ENCODE measurements around the gene ERAP2.

ERAP2 gene

DNA sequence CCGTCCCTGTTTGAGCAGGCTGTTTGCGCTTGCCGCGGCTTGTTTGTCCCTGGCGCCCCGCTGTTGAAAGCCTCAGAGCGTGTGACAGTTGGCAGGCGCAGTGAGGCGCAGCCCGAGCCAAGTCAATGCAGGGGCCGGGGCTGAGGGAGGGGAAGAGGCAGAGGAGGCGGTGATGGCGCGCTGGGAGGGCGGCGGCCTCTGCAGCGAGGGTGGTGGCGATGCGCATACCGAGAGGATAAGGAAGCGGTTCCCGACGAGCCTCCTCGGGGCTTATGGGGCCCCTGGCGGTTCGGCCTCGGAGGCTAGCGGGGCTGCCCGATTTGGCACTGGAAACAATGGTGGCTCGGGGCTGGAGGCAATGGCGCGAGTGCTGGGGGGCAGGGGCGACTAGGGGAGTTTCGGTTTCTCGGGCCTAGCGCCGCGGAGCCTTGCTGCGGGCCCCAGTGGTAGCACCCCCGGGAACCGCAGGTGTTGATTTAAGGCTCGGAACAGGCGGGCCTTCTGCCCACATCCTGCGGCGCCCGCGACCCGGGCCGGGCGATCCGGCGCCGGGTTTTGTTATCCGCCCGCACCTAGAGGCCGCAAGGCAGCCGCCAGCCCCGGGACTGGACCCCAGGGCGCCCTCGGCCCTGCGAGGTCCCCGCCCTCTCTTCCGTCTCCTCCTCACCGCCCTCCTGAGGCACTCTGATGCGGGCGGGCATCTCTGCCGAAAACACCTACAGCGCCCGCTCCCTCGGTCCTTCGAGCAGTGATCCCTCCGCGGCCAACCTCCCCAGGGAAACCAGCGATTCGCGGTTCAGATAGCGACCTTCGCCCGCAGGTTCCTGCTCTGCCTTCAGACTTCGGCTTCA is 58.6 kb downstream of the ERAP2 start:
- peak; percentile 95 for DNase-seq

DNA sequence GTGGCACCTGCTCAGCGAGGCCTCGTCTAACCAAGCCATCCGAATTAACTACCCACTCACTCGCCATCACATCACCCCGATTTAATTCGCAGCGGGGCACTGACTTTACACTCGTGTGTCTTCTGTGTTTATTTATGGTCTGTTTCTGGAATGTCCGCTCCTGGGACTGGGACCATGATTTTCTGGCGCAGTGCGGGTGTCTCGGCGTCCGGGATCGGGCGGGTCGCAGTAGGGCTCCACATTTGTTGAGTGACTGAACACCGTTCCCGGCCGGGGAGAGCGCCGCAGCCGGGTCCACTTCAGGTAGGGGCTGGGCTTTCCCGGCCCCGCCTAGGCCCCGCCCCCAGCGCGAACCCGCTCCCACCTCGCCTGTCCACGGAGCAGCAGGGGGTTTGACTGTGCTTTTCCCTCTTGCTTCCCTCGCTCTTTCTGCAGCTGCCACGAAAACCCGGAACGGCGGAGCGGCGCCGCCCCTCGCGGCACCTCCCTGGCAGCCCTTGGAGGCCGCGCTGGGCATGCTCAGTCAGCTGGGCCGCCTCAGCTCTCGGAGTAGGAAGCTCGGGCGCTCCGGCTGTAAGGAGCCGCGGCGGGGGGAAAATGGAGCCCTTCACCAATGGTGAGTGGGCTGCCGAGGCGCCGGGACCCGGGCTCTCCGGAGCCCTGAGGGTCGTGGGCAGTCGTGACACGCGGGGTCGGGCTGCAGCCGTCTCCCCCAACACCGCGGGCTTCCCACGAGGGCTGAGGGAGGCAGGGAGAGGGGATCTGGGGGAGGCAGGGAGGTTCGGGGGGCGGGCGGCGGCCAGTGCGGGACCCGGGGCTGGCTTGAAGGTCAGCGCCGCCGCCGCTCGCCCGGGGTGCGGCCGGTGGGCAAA is 59.5 kb downstream of the ERAP2 start, which contains the start of gene LNPEP:
LNPEP (plus strand) TSS at position 522 of the 872 bp plus-strand sequence; CDS start at position 598, 76 bp downstream.
- peak; percentile 89 for DNase-seq

DNA sequence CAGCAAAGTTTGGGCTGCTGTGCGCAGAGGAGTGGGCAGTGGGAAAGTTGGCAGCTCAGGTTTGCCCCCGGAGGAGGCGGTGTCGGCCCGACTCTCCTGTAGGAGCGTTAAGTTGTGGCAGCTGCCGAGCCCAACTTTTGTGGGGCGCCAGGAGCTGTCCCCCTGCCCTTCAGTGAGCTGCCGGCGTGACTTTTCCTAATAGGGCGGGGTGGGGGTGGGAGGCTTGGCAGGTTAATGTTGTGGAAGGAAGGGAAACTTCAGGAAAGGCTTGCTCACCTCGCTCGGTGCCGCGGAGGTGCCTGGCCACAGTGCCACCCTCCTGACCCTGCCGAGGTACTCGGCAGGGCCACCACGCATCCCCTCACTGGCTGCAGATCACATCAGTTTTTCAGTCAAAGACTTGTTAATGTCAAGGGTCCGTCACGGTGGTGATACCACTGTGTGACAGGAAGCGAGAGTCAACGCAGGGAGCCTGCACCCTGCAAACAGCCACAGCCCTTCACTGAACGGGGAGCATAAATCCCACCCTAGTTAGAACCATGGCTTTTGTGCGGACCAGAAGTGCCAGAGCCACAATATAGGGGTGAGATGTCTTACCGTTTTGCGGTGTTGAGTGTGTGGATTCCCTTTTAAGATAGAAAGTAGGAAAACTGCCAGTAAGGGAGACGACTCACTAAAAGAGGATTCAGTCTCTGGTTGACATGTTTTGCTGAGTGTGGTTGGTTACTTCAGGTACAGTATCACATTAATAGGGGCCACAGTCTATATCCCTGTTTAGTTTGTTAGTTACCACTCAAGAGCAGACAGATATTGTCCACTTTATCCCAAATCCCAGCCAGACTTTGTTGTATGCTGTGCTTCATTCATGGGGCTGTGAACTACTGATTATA is 60.4 kb downstream of the ERAP2 start:
- DNase-seq, result no peak

DNA sequence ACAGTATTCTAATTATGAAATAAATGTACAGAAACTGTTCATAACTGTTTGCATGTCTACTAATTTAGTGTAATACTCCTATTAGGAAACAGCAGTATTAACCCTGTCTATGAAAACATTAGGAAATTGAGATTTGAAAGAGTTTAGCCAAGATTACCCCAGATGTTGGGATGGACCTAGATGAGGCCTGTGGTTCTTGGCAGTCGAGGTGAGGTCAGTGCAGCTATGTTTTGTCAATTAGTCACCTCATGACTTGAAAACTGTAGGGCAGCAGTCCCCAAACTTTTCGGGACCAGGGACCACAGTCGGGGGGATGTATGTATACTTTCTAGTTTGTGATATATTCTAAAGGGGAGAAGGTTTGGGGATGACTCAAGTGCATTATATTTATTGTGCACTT is 64.3 kb downstream of the ERAP2 start:
- no peak for DNase-seq

DNA sequence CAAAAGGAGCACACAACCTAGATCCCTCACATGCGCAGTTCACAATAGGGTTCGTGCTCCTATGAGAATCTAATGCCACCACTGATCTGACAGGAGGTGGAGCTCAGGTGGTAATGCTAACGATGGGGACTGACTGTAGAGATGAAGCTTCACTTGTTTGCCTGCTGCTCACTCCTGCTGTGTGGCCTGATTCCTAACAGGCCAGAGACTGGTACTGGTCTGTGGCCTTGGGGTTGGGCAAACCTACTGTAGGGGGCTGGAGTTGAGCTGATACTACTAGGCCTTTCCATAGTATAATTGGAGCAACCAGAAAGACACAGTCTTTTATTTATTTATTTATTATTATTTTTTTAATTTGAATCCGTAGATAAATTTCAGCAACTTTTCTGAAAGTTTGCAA is 64.8 kb downstream of the ERAP2 start:
- DNase-seq, result no peak

DNA sequence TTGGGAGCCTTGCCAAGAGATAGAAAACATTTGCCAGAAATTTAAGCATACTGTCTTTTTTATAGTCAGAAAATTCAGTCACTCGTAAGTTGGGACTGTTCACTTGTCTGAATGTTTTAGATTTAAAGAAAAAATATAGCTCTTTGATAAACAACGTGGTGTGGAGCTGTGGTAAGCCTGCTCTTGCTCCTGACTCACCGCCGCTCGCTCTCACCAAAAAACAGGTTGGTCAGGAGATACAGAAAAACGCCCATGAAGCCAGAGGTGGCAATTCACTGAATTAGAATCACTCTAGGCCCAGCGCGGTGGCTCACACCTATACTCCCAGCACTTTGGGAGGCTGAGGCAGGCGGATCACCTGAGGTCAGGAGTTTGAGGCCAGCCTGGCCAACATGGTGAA is 65.8 kb downstream of the ERAP2 start:
- no peak for DNase-seq

DNA sequence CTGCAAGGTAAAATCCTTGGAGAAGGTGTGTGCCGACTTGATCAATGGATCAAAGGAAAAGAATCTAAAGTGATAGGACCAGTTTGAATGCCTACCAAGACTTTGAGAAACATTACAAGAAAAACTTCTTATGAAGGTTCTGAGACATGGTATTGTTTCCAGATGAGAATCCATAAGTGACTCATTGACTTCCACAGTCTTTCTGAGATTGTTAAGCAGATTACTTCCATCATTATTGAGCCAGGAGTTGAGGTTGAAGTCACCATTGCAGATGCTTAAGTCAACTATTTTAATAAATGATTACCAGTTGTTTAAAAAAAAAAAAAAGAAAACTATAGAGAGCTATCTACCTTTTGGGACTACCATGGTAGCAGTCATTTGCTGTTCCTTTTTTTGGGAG is 66.6 kb downstream of the ERAP2 start:
- no peak for DNase-seq

DNA sequence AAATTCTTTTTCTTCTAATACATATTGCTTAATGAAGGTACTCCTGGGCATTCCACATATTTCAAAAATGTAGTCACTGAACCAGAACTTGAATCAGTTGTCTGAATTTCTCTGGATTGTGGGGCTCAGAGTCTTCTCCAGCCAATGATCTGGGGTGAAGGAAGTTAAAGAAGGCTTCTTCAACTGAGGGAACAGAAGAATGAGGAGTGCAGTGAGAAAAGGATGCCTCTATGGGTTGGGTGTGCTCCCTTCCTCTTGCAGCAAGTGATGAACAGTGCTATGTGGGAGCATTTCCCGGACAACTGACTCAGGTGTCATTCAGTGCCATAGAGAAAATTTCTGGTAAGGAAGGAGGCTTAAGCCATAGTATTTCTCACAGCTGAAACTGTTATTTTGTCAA is 67.5 kb downstream of the ERAP2 start:
- no peak for DNase-seq

DNA sequence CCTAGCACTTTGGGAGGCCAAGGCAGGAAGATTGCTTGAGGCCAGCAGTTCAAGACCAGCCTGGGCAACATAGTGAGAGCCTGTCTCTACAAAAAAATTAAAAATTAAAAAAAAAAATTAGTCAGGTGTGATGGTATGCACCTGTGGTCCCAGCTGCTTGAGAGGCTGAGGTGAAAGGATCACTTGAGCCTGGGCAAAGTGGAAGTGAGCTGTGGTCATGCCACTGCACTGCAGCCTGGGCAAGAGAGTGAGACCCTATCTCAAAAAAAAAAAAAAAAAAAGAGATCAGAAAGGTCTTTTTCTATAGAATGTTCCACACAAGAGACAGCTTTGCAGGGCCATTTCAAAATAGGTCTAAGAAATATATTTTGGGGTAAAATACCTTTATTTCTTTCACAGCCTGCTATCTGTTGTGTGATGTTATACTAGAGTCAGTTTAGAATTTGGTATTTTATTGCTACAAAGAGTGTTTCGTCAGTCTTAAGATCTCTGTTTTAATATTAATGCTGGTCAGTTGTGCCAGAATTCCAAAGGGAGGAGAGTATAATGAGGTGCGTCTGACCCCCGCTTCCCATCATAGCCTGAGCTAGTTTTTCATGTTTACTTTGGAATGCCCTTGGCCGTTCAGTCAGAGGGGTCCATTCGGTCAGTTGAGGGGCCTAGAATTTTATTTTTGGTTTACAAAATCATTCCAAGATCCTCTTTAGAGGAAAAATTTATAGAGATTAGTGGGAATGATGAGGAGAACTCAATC is 69.0 kb downstream of the ERAP2 start:
- no peak for DNase-seq

DNA sequence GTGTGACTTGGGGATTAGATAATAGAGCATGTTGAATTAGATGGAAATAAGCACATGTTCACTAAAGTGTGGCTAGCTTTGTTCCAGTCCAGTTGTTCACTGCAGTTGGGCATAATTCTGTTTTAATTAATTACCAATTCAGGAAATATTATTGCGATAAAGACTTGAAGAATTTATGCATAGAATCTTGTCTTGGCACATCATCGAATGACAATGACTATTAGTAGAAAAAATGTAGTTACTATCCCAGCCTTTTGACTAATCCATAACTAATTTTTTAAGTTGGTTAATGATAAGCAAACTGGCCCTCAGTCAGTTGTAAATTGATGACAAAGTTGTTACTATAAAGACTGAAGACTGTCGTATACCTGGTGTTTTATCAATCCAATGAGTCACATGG is 70.1 kb downstream of the ERAP2 start:
- no peak for DNase-seq

DNA sequence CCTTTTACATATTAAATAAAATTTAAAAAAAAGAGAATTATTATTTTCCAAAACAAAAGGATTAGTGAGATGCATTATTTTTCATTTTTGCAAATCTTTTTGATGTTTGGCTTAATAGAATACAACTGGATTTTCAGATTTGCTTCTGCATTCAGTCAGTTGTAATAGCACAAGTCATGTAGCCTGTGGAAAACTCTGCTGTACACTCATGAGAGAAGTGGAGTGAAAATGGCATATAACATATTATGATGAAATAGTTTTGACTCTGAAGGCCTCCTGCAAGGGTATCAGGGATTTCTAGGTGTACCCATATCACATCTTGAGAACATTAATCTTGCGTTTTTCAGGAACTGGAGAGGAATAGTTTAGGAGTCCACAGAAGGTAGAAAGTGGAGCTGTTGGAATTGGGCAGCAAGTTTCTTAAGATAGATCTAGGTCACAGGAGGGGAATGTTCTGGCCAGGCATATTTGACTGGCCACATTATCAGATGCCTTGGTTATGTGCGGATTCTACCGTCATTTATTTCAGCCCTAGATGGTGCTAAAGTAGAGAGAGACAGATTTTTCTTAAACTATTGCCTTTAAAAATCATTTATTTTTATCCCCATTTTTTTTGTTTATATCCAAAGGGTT is 75.9 kb downstream of the ERAP2 start:
- no peak for DNase-seq

DNA sequence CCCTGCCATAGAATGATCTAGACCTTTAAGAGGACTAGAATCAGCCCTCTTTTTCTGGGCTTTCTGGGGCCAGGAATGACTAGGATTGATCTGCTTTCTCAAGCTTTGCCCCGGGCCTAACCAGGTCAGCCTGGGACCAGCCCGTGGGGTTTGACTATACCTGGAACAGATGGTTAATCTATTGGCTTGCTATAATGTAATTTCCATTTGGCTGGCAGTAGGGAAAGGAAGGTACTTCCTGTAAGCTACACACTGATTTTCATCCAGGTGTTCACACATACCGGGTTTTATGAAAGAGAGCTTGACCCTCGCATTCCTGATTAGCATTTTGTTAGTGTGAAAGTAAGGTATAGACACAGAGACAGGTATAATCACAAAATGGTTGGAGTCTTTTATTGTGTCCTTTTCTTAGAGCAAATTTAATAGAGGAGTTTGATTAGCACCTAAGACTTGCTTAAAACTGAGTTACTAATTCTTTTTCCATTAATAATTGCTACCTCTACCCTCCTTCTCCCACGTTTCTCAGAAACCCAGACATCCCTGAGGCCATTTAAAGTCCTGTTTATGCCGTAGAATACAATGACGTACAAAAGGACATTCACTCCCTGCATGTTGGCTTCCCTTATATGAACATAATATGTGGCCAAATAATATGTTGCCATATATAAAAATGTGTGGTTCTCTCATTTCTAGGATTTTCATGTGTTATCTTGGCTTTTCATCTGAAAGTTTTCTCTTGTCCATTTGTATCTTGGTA is 76.9 kb downstream of the ERAP2 start:
- DNase-seq, result no peak

DNA sequence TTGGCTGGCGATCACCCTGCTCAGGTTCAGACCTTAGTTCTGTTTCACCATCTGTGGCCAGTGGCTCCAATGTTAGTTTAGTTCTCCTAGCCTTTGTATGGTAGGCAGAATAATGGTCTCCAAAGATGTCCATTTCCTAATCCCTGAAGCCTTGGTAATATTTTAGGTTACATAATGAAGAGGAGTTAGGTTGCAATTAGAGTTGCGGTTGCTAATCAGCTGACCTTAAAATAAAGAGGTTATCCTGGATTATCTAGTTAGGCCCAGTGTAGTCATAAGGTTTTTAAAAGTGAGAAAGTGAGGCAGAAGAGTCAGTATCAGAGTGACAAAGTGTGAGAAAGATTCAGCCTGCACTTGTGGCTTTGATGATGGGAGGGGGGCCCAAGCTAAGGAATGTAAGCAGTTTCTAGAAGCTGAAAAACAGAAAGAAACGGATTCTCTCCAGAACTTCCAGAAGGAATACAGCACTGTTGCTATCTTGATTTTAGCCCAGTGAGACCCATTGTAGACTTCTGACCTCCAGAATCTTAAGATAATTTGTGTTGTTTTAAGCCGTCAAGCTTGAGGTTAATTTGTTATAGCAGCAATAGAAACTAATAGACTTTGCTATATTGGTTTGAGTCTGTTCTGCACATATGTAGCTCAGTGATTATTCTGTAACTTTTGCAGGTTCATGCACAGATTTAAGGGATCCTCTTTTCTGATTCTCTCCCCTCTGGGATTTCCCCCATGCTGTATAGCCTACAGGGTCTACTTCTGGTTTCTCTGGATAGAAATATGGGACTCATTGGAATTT is 81.2 kb downstream of the ERAP2 start:
- DNase-seq, result no peak

DNA sequence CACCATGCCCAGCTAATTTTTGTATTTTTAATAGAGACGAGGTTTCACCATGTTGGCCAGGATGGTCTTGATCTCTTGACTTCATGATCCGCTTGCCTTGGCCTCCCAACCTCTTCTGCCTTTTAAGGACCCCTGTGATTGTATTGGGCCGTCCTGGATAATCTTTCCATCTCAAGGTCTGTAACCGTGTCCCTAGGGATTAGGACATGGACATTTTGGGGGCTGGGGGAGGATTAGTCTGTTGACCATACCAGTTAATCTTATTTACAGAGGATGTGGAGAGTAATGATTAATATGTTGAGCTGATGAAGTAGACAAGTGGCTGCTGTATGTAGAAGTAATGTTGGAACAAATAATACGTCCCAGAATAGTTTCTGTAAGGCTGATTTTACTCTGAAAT is 82.7 kb downstream of the ERAP2 start:
- DNase-seq, result no peak

DNA sequence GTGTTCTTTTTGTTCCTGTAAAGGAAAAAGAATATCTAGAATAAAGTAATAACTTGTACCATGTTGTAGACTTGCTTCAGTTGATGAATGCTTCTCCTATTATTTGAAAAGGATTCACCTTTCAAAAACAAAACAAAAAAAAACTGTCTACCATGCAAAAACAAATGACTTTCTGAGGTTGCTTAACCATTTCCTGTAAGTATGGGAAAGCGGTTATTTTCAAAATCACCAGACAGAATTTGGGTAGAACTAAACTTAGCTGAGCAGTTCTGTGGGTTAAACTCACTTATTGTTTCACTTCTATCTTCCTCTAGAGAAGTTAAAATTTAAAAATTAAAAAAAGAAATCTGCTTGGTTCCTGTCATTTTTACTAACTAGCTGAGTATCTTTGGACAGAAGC is 84.8 kb downstream of the ERAP2 start:
- no peak for DNase-seq

DNA sequence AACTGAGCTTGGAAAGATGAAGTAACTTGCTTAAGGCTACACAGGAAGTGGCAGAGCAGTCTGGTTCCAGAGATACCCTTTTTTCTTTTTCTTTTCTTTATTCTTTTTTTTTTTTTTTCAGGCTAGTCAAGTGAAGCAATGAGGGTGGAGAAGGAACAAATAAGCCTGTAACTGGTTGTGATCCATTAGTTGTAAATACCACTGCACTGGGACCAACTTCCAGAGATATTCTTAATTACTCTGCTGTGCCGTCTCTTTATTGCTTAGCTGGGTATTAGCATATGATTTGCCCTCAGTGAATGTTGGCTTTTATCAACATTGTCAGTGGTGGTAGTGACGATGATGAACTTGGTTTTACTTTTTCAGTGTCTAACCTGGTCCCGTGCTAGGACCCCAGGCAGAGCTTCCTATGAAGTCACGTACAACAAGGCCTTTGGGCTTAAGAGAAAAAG is 86.3 kb downstream of the ERAP2 start:
- no peak for DNase-seq

DNA sequence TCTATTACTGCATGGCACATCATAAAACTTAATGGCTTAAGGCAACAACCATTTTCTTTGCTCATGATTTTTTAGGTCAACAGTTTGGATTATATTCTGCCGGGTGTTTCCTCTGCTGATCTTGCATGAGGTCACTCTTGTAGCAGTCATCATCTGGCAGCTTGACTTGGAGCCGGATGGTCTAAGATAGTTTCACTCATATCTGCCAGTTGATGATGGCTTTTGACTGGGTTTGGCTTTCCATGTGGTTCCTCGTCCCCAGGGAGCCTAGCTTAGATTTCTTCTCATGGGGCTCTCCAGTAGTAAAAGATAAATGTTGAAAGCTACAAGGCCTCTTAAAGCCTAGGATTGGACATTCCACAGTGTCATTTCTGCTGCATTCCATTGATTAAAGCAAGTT is 87.0 kb downstream of the ERAP2 start:
- no peak for DNase-seq

DNA sequence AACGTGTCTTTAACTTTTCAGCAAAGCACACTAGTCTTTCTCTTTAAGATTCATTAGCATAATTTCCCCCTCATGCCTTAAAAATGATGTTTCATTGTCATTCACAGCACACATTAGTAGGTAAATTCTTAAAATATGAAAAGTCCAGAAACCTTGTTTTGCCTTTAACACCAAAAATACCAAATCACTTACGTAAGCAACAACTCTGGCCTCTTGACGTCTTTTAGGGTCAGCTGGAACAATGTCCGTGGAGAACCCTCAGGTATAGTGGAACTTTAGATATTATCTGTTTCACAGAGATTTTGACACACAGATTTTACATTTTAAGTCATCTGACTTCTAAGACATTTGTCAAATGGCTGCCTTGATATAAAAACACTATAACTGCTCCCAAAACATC is 90.5 kb downstream of the ERAP2 start:
- DNase-seq, result no peak

DNA sequence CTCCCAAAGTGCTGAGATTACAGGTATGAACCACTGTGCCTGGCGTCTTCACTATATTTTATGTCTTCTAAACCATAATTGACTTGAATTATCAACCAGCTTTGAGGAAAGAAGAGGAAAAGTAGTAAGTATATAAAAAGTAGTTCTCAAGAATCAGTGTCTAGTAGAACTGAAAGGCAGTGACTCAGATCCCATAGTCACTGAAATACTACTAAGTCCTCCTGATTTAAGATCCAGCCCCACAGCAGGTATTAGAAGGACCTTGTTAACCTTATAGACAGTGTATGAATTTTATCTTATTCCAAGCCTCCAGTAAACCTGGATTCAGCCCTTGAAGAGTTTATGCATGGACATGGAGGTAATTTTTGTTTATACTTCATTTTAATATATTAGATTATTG is 91.1 kb downstream of the ERAP2 start:
- DNase-seq, result no peak

DNA sequence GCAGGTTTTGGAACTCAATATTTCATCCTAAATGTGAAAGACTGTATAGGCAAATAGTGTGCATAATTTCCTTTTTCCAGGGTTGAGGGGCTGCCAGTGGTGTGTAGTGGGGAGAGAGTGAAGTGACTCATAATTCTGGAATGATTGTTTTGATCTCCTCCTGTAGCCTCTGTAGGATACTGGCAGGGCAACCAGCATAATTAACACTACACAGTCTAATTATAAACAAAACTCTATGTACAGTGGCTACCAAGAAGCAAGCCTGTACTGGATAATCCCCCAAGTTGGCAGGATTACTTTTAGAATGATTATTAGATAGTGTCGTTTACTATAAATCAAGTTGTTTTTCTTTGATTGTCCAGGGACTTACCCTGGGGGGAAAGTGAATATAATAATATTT is 91.8 kb downstream of the ERAP2 start:
- DNase-seq, result no peak
